Right atrium auricular region (tissue), 2 donors: ENCODE data around the gene FBXO8. TPM values are rescaled to one million over a fixed set of nuclear protein-coding genes. Genes with fewer than 3 reads are reported as not detected.

Experiments used
- DNase-seq: peaks from one replicate; pipeline ENCODE4 v3.0.0-alpha.2; 2019; ENCODE audit warnings: low spot score
- H3K27ac ChIP-seq, 2 donors: fragments of 200-600 bp; sonication (generic); 1 replicate in 1 of 2; 2 replicates in 1 of 2; pipeline ENCODE4 v1.5.1; 2016 to 2019
- H3K27me3 ChIP-seq, 2 donors: fragments of 200-600 bp; sonication (generic); one replicate each; pipeline versions ENCODE4 v1.5.1 to v1.6.0; 2017 to 2019
- H3K36me3 ChIP-seq: fragments of 200-600 bp; sonication (generic); one replicate; pipeline ENCODE4 v1.5.1; 2016
- H3K4me1 ChIP-seq, 2 donors: fragments of 200-600 bp; sonication (generic); one replicate each; pipeline versions ENCODE4 v1.5.1 to v1.6.0; 2017 to 2019
- H3K4me3 ChIP-seq, 2 donors: fragments of 200-600 bp; sonication (generic); 1 replicate in 1 of 2; 2 replicates in 1 of 2; pipeline ENCODE4 v1.5.1; 2017 to 2019; ENCODE audit warnings: mild to moderate bottlenecking in 1 of 2, moderate library complexity in 1 of 2
- H3K9me3 ChIP-seq, 2 donors: fragments of 200-600 bp; sonication (generic); one replicate each; pipeline ENCODE4 v1.5.1; 2019
- CTCF ChIP-seq, 2 donors: fragments of 200-600 bp; sonication (generic); IDR thresholded peaks; one replicate each; pipeline ENCODE4 v1.5.1; 2019; ENCODE audit warnings: antibody characterized with exemption in 2 of 2
- total RNA-seq, 2 donors: library from RNA; depleted of rRNA; stranded (reverse); fragments of >200 nt; gene quantifications; one replicate each; pipeline ENCODE4 v1.1.0, GENCODE V29; 2016

Gene FBXO8
- total RNA-seq, 2 donors from 2014 or later = 26.3 to 28.0 TPM

- H3K4me3 ChIP-seq = no peak overlapping the region
- H3K36me3 ChIP-seq = no peaks in the 10 kb centered on the region
- no peaks in the 10 kb centered on the region for H3K9me3 ChIP-seq
- no peaks in the 10 kb centered on the region for H3K27me3 ChIP-seq
- H3K4me1 ChIP-seq = no peaks in the 10 kb centered on the region
- H3K27ac ChIP-seq = no peak overlapping the region
- no peak for TF ChIP-seq CTCF (IDR thresholded peaks at IDR 0.05)
- DNase-seq = no peak
Observed at GRCh38 chr4:174192943-174193342, 90.5 kb downstream of the FBXO8 start.

DNA sequence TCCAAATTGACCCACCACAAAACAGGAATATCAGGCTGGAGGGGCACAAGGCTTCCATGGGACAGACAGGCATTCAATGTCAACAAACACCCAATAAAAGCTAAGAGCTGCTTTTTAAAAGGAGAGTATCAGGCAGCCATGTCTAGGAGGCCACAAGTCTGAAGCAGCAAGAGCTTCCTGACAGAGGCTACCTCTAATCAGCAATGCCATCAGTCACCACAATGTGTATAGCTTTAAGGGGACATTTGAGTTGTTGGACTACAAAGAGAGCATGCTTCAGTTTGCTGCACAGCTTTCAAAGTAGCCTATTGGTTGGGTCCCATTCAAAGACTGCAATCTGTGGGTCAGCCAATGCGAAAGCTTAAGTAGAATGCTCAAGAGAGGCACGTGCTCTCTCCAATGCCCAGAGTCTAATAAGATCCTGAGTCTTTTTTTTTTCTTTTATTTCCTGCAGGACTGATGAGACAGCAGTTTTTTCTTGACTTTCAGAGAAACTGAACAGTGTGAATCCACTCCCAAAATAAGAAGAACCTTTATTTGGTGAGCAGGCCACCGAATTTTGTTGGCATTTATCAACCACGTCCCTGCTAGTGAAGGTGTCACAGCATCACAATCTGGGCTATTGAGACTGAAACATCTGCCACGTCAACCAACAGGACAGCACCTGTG lies 92.5 kb downstream of the FBXO8 start:
- Histone ChIP-seq H3K27me3 (no peaks in the 10 kb centered on the region), H3K9me3 (no peaks in the 10 kb centered on the region), H3K4me3 (no peak overlapping the region), H3K27ac (no peak overlapping the region), H3K4me1 (no peaks in the 10 kb centered on the region), H3K36me3 (no peaks in the 10 kb centered on the region)
- DNase-seq = no peak
- TF ChIP-seq CTCF (IDR thresholded peaks at IDR 0.05) = no peak

GRCh38 chr4:174189392-174190015 lies 94.0 kb downstream of the FBXO8 start:
- Histone ChIP-seq H3K4me1 (no peaks in the 10 kb centered on the region), H3K4me3 (no peak overlapping the region), H3K27me3 (no peaks in the 10 kb centered on the region), H3K9me3 (no peaks in the 10 kb centered on the region), H3K27ac (no peak overlapping the region), H3K36me3 (no peaks in the 10 kb centered on the region)
- no peak for TF ChIP-seq CTCF (IDR thresholded peaks at IDR 0.05)
- no peak for DNase-seq

Other genes starting within 250 kb of the FBXO8 start
- 10 to 100 TPM; 11.4 to 11.6 TPM for gene CEP44, start 244 bp upstream of the FBXO8 start, total RNA-seq
- gene HPGD, start 238.8 kb upstream of the FBXO8 start, total RNA-seq = 1 to 10 TPM; 1.4 to 3.1 TPM